NCI-H146 treated with DMSO at 0.1 percent for 48 hours (cell line): Measurements from ENCODE around the gene MAGI1.
"Not testable (repeated sequence)": the region's sequence is repeated elsewhere in the genome, so short reads cannot be mapped to it uniquely, and the experiment has no call there.

Experiments
- DNase-seq: peaks from one replicate; lab custom pipeline; 2025; ENCODE audit not compliant: unreplicated experiment; lab: John Stamatoyannopoulos, UW

Gene MAGI1

GRCh38 chr3:65642883-65643282, 395.8 kb downstream of the MAGI1 start:
- no peak for DNase-seq

- DNase-seq: no peak
These were observed 396.9 kb downstream of the MAGI1 start for GRCh38 chr3:65641777-65642176.

- no peak for DNase-seq
These were observed 397.7 kb downstream of the MAGI1 start for GRCh38 chr3:65641045-65641444.

- no peak for DNase-seq
These were observed 399.3 kb downstream of the MAGI1 start for GRCh38 chr3:65639444-65639843.

GRCh38 chr3:65638301-65638700, 400.4 kb downstream of the MAGI1 start:
- DNase-seq: no peak

GRCh38 chr3:65636326-65636725, 402.4 kb downstream of the MAGI1 start:
- peak; percentile 45 for DNase-seq

GRCh38 chr3:65635657-65636056, 403.1 kb downstream of the MAGI1 start:
- DNase-seq: no peak

GRCh38 chr3:65633018-65633638, 405.6 kb downstream of the MAGI1 start:
- DNase-seq: no peak

- no peak for DNase-seq
These were observed 406.3 kb downstream of the MAGI1 start for GRCh38 chr3:65632414-65632813.

- no peak for DNase-seq
These were observed 409.7 kb downstream of the MAGI1 start for GRCh38 chr3:65628978-65629377.

- no peak for DNase-seq
These were observed 411.7 kb downstream of the MAGI1 start for GRCh38 chr3:65627062-65627461.

- no peak for DNase-seq
These were observed 413.4 kb downstream of the MAGI1 start for GRCh38 chr3:65625305-65625704.

- DNase-seq: no peak
These were observed 415.4 kb downstream of the MAGI1 start for GRCh38 chr3:65623362-65623761.

GRCh38 chr3:65619888-65620287, 418.8 kb downstream of the MAGI1 start:
- DNase-seq: no peak

- no peak for DNase-seq
These were observed 419.3 kb downstream of the MAGI1 start for GRCh38 chr3:65619451-65619881.

- no peak for DNase-seq
These were observed 420.1 kb downstream of the MAGI1 start for GRCh38 chr3:65618599-65618998.

- DNase-seq: no peak
These were observed 420.9 kb downstream of the MAGI1 start for GRCh38 chr3:65617787-65618186.

- no peak for DNase-seq
These were observed 421.5 kb downstream of the MAGI1 start for GRCh38 chr3:65617209-65617608.

GRCh38 chr3:65616563-65616962, 422.2 kb downstream of the MAGI1 start:
- DNase-seq: no peak

GRCh38 chr3:65615329-65615728, 423.4 kb downstream of the MAGI1 start:
- DNase-seq: no peak

- no peak for DNase-seq
These were observed 424.1 kb downstream of the MAGI1 start for GRCh38 chr3:65614585-65614984.

- not testable (repeated sequence) for DNase-seq
These were observed 430.7 kb downstream of the MAGI1 start for GRCh38 chr3:65607965-65608460.

GRCh38 chr3:65607101-65607500, 431.6 kb downstream of the MAGI1 start:
- no peak for DNase-seq
